Prostate gland (tissue), 2 donors: ENCODE data around the gene ZNF892. TPM values are rescaled to one million over a fixed set of nuclear protein-coding genes. Genes with fewer than 3 reads are reported as not detected.
"Not testable (repeated sequence)": the region's sequence is repeated elsewhere in the genome, so short reads cannot be mapped to it uniquely, and the experiment has no call there.

ENCODE experiments used
- DNase-seq: peaks from one replicate; pipeline ENCODE4 v3.0.0-alpha.2; 2019; ENCODE audit warnings: low spot score
- H3K27ac ChIP-seq, 2 donors: fragments of 200-600 bp; sonication (generic); 2 replicates each; pipeline ENCODE4 v1.5.1; 2017 to 2019
- H3K27me3 ChIP-seq: fragments of 200-600 bp; sonication (generic); replicated peaks from 2 replicates; pipeline ENCODE4 v1.5.1; 2019; ENCODE audit not compliant: insufficient read depth
- H3K36me3 ChIP-seq, 2 donors: fragments of 200-600 bp; sonication (generic); 1 replicate in 1 of 2; 2 replicates in 1 of 2; pipeline versions ENCODE4 v1.5.1 to v1.8.1; 2017 to 2019
- H3K4me1 ChIP-seq: fragments of 200-600 bp; sonication (generic); replicated peaks from 2 replicates; pipeline ENCODE4 v1.5.1; 2019
- H3K4me3 ChIP-seq, 2 donors: fragments of 200-600 bp; sonication (generic); 2 replicates each; pipeline ENCODE4 v1.5.1; 2017 to 2019
- H3K9me3 ChIP-seq: fragments of 200-600 bp; sonication (generic); 2 replicates; pipeline ENCODE4 v1.5.1; 2017
- CTCF ChIP-seq, 4 experiments: fragments of 200-600 bp in 2 of 4; fragments of 450-650 bp in 2 of 4; sonication (generic) in 2 of 4; IDR thresholded peaks; 1 replicate in 3 of 4; 2 replicates in 1 of 4; pipeline ENCODE4 v1.5.1; 2016 to 2019; ENCODE audit warnings: antibody characterized with exemption in 4 of 4, mild to moderate bottlenecking in 2 of 4, moderate library complexity in 2 of 4
- POLR2A ChIP-seq: fragments of 450-650 bp; IDR thresholded peaks from one replicate; pipeline ENCODE4 v1.6.1; 2016; ENCODE audit warnings: antibody characterized with exemption, mild to moderate bottlenecking
- POLR2AphosphoS5 ChIP-seq: sonication (generic); formaldehyde crosslinking; IDR thresholded peaks from one replicate; pipeline ENCODE4 v1.6.1; 2017; ENCODE audit warnings: antibody characterized with exemption
- WGBS: methylation state at CpG from one replicate; pipeline ENCODE4 v1.1.5; 2018; 5-methylcytosine and 5-hydroxymethylcytosine counted together
- intact Hi-C: fragments of 100-400 bp; cut with DNase I; formaldehyde crosslinking; loops from one replicate; pipeline ENCODE4 v1.14.2; 2022
- total RNA-seq, 2 donors: library from RNA; depleted of rRNA; stranded (reverse); fragments of >200 nt; gene quantifications; one replicate each; pipeline ENCODE4 v1.1.0, GENCODE V29; 2016

ZNF892 gene
- total RNA-seq, 2 donors from 2014 or later = 4.6 to 4.8 TPM

GRCh38 chr2:95192956-95193355 is 14.4 kb upstream of the ZNF892 start:
- peak; percentile 41 for DNase-seq
- not testable (repeated sequence) for H3K9me3 ChIP-seq, H3K27me3 ChIP-seq, H3K4me1 ChIP-seq, H3K36me3 ChIP-seq, H3K27ac ChIP-seq, H3K4me3 ChIP-seq
- 25% methylated on average over 15 of the region's 15 CpGs for WGBS
- intact Hi-C loops = loop anchor here (10.0 kb wide), 1 partner anchor 122 kb away; no protein-coding TSS in a partner anchor
- TF ChIP-seq CTCF (IDR thresholded peaks at IDR 0.05) = peak in 2 of 4 experiments; percentile 57 to 71

GRCh38 chr2:95203911-95204310 is 3.4 kb upstream of the ZNF892 start:
- no peaks in the 10 kb centered on the region for H3K4me1 ChIP-seq
- no peaks in the 10 kb centered on the region for H3K36me3 ChIP-seq
- no peak overlapping the region for H3K4me3 ChIP-seq
- 85% methylated on average over 4 of the region's 4 CpGs for WGBS
- H3K9me3 ChIP-seq = no peaks in the 10 kb centered on the region
- H3K27ac ChIP-seq = no peak overlapping the region
- H3K27me3 ChIP-seq = no peaks in the 10 kb centered on the region
- intact Hi-C loops = loop anchor here (10.0 kb wide), 1 partner anchor 141 kb away; no protein-coding TSS in a partner anchor
- DNase-seq = no peak
- TF ChIP-seq POLR2A = no peak
- TF ChIP-seq POLR2AphosphoS5 = no peak
- TF ChIP-seq CTCF (IDR thresholded peaks at IDR 0.05) = no peak

- H3K27me3 ChIP-seq = no peaks in the 10 kb centered on the region
- DNase-seq = no peak
- H3K36me3 ChIP-seq = no peaks in the 10 kb centered on the region
- 86% methylated on average over 2 of the region's 2 CpGs for WGBS
- no peaks in the 10 kb centered on the region for H3K4me1 ChIP-seq
- no peak overlapping the region for H3K4me3 ChIP-seq
- intact Hi-C loops = loop anchor here (10.0 kb wide), 1 partner anchor 140 kb away; no protein-coding TSS in a partner anchor
- H3K27ac ChIP-seq = no peak overlapping the region
- TF ChIP-seq CTCF (IDR thresholded peaks at IDR 0.05) = no peak
- TF ChIP-seq POLR2AphosphoS5 = no peak
- TF ChIP-seq POLR2A = no peak
- no peaks in the 10 kb centered on the region for H3K9me3 ChIP-seq
These were observed 2.9 kb upstream of the ZNF892 start for GRCh38 chr2:95204396-95204795.

GRCh38 chr2:95206096-95206495 is 1.2 kb upstream of the ZNF892 start:
- TF ChIP-seq CTCF (IDR thresholded peaks at IDR 0.05) = no peak
- TF ChIP-seq POLR2A = no peak
- no peak for TF ChIP-seq POLR2AphosphoS5
- H3K4me3 ChIP-seq = no peak overlapping the region
- 29% methylated on average over 10 of the region's 10 CpGs for WGBS
- H3K36me3 ChIP-seq = no peaks in the 10 kb centered on the region
- H3K27me3 ChIP-seq = no peaks in the 10 kb centered on the region
- intact Hi-C loops = loop anchor here (5.0 to 10.0 kb wide), 2 partner anchors 39 to 139 kb away; partner anchors contain the start of gene ZNF2
- no peak overlapping the region for H3K27ac ChIP-seq
- H3K4me1 ChIP-seq = no peaks in the 10 kb centered on the region
- DNase-seq = no peak
- no peaks in the 10 kb centered on the region for H3K9me3 ChIP-seq

GRCh38 chr2:95208106-95208505 is 785 bp downstream of the ZNF892 start:
- Histone ChIP-seq H3K27me3 (no peaks in the 10 kb centered on the region), H3K4me3 (peak overlapping the region; percentile 53 to 56), H3K4me1 (no peaks in the 10 kb centered on the region), H3K27ac (no peak overlapping the region), H3K36me3 (peaks cover 0 to 2% of the 10 kb centered on the region in 2 donors), H3K9me3 (no peaks in the 10 kb centered on the region)
- TF ChIP-seq POLR2A (no peak), CTCF (IDR thresholded peaks at IDR 0.05) (no peak), POLR2AphosphoS5 (no peak)
- intact Hi-C loops = loop anchor here (5.0 to 10.0 kb wide), 2 partner anchors 41 to 137 kb away; partner anchors contain the start of gene ZNF2
- DNase-seq = no peak
- WGBS = 67% methylated on average over 6 of the region's 6 CpGs
